K562 (cell line): ENCODE results near the gene FRYL. TPM values are rescaled to one million over a fixed set of nuclear protein-coding genes. Genes with fewer than 3 reads are reported as not detected.

ENCODE experiments used
- KLF13 ChIP-seq: fragments of 450-650 bp; IDR thresholded peaks from 2 replicates; pipeline ENCODE4 v1.6.1; 2016; ENCODE audit warnings: missing genetic modification characterization, low read depth, mild to moderate bottlenecking, missing compliant biosample characterization, moderate library complexity, borderline replicate concordance
- MYC ChIP-seq, 2 experiments: fragments of 250-450 bp in 1 of 2; sonication (Bioruptor Pico) in 1 of 2; IDR thresholded peaks; 2 replicates each; pipeline versions ENCODE4 v1.5.1 to v1.6.1; 2012 to 2021; ENCODE audit warnings: low read depth in 2 of 2, borderline replicate concordance in 1 of 2, improper control_type of control experiment in 1 of 2, low read length in 1 of 2, mild to moderate bottlenecking in 1 of 2, moderate library complexity in 1 of 2
- TEAD4 ChIP-seq, 2 experiments: sonication (generic) in 1 of 2; formaldehyde crosslinking in 1 of 2; IDR thresholded peaks; 2 replicates each; pipeline versions ENCODE4 v1.6.1 to v1.8.0; 2012 to 2022; ENCODE audit warnings: borderline replicate concordance in 1 of 2, inconsistent platforms in 1 of 2, low read length in 1 of 2, mild to moderate bottlenecking in 1 of 2, missing genetic modification reagents in 1 of 2
- THRAP3 ChIP-seq: fragments of 450-650 bp; IDR thresholded peaks from 2 replicates; pipeline ENCODE4 v1.6.1; 2016; ENCODE audit warnings: mild to moderate bottlenecking, inconsistent platforms, borderline replicate concordance
- polyA plus RNA-seq, 8 experiments: library from polyadenylated mRNA; depleted of rRNA in 4 of 8; stranded (reverse) in 5 of 8; unstranded in 3 of 8; fragments of >200 nt; fragmentation: Nextera tagmentation in 2 of 8; fragmentation: Illumina TruSeq in 1 of 8; extraction: Ambion mirVana in 2 of 8; extraction: Trizol in 1 of 8; gene quantifications; 2 replicates each; pipeline versions ENCODE4 v1.2.1 to v1.2.3, GENCODE V29; 2011 to 2014; ENCODE audit warnings: inconsistent platforms in 1 of 8, missing spikeins in 1 of 8
- total RNA-seq, 7 experiments: library from RNA; depleted of rRNA in 6 of 7; stranded (reverse); fragments of >200 nt in 6 of 7; fragmentation: Illumina TruSeq in 2 of 7; extraction: Trizol in 2 of 7; gene quantifications; 2 replicates each; pipeline versions ENCODE4 v1.2.1 to v1.2.3, GENCODE V29; 2011 to 2021; ENCODE audit warnings: low replicate concordance in 1 of 7
- TF ChIP-seq, protein P1 (sequence below): fragments of 250-450 bp; sonication (Bioruptor Pico); IDR thresholded peaks from 2 replicates; pipeline ENCODE4 v1.4.0; 2020; ENCODE audit warnings: mild to moderate bottlenecking, moderate library complexity
- TF ChIP-seq, protein P2 (sequence below), 2 experiments: fragments of 450-650 bp in 1 of 2; sonication (generic) in 1 of 2; formaldehyde crosslinking in 1 of 2; IDR thresholded peaks; 2 replicates each; pipeline versions ENCODE4 v1.7.1 to v1.9.0; 2016 to 2022; ENCODE audit warnings: inconsistent platforms in 1 of 2, mild to moderate bottlenecking in 1 of 2, missing genetic modification reagents in 1 of 2
- TF ChIP-seq, protein P3 (sequence below): fragments of 450-650 bp; IDR thresholded peaks from 2 replicates; pipeline ENCODE4 v1.6.1; 2016; ENCODE audit warnings: low read depth, mild to moderate bottlenecking, moderate library complexity
- TF ChIP-seq, protein P4 (sequence below), 3 experiments: fragments of 200-800 bp in 1 of 3; sonication (Bioruptor generic) in 1 of 3; sonication (generic) in 1 of 3; formaldehyde crosslinking in 1 of 3; IDR thresholded peaks; 2 replicates each; pipeline versions ENCODE4 v1.6.1 to v1.8.0; 2016 to 2022; ENCODE audit warnings: mild to moderate bottlenecking in 2 of 3, missing compliant biosample characterization in 2 of 3, missing genetic modification characterization in 2 of 3, missing genetic modification reagents in 1 of 3
- TF ChIP-seq, protein P5 (sequence below): fragments of 200-800 bp; sonication (Bioruptor generic); IDR thresholded peaks from 2 replicates; pipeline ENCODE4 v1.6.1; 2017; ENCODE audit warnings: missing genetic modification characterization, missing compliant biosample characterization

The FRYL gene
- total and polyA plus RNA-seq, 9 of the 15 experiments (the other 6 are each of a cell fraction or from before 2014, with no cell fraction given): 7.2 to 34.9 (median 15.9) TPM

DNA sequence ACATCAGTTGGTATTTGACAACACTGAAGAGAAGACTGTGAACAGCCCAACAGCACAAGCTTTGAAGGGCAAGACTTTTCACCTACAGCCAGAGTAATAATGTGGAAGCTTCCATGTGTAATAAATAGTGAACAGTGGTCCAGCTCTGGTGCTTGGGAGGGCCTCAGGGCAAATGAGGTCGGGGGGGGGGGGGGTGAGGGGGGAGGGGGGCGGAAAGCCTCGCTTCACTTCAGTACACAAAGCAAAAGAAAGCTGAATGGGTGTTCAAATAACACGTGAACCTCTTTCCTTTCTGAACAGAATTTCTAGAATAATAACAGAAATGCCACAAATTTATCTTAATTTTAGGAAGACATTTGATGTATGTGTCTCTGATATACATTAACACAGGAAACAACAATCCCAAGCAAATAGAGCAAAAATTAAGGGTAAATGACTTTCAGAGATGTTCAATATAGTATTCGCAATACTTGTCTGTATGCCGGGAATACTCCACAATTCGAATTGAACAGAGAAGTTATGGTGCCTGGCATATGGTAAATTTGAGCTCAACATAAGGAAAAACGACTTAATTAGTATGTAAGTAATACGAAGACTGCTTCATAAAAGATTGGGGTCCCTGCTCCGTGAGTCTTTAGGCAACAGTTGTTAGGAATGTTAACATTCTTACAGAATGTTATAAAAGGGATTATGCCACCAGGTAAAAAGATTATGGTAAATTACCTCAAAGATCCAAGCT is 92.6 kb downstream of the FRYL start (continued):
- TF ChIP-seq, protein P1, sequence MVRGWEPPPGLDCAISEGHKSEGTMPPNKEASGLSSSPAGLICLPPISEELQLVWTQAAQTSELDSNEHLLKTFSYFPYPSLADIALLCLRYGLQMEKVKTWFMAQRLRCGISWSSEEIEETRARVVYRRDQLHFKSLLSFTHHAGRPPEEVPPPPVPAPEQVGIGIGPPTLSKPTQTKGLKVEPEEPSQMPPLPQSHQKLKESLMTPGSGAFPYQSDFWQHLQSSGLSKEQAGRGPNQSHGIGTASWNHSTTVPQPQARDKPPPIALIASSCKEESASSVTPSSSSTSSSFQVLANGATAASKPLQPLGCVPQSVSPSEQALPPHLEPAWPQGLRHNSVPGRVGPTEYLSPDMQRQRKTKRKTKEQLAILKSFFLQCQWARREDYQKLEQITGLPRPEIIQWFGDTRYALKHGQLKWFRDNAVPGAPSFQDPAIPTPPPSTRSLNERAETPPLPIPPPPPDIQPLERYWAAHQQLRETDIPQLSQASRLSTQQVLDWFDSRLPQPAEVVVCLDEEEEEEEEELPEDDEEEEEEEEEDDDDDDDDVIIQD (CRISPR knock-in tag): no peak
- TF ChIP-seq, protein P2, sequence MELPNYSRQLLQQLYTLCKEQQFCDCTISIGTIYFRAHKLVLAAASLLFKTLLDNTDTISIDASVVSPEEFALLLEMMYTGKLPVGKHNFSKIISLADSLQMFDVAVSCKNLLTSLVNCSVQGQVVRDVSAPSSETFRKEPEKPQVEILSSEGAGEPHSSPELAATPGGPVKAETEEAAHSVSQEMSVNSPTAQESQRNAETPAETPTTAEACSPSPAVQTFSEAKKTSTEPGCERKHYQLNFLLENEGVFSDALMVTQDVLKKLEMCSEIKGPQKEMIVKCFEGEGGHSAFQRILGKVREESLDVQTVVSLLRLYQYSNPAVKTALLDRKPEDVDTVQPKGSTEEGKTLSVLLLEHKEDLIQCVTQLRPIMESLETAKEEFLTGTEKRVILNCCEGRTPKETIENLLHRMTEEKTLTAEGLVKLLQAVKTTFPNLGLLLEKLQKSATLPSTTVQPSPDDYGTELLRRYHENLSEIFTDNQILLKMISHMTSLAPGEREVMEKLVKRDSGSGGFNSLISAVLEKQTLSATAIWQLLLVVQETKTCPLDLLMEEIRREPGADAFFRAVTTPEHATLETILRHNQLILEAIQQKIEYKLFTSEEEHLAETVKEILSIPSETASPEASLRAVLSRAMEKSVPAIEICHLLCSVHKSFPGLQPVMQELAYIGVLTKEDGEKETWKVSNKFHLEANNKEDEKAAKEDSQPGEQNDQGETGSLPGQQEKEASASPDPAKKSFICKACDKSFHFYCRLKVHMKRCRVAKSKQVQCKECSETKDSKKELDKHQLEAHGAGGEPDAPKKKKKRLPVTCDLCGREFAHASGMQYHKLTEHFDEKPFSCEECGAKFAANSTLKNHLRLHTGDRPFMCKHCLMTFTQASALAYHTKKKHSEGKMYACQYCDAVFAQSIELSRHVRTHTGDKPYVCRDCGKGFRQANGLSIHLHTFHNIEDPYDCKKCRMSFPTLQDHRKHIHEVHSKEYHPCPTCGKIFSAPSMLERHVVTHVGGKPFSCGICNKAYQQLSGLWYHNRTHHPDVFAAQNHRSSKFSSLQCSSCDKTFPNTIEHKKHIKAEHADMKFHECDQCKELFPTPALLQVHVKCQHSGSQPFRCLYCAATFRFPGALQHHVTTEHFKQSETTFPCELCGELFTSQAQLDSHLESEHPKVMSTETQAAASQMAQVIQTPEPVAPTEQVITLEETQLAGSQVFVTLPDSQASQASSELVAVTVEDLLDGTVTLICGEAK (IDR thresholded peaks at IDR 0.05): 0 out of 2 replicates have a peak, but pooled peaks have one; percentile 23
- TF ChIP-seq, protein P2 (CRISPR knock-in tag; IDR thresholded peaks at IDR 0.05): no peak
- no peak for TF ChIP-seq KLF13 (tag)
- no peak for TF ChIP-seq THRAP3
- 0 out of 2 replicates have a peak, but pooled peaks have one; percentile 16 for TF ChIP-seq MYC (IDR thresholded peaks at IDR 0.05; ENCODE audit: low read depth, low read length)
- TF ChIP-seq MYC (CRISPR knock-in tag; IDR thresholded peaks at IDR 0.05; ENCODE audit: borderline replicate concordance, low read depth): no peak
- TF ChIP-seq, protein P3, sequence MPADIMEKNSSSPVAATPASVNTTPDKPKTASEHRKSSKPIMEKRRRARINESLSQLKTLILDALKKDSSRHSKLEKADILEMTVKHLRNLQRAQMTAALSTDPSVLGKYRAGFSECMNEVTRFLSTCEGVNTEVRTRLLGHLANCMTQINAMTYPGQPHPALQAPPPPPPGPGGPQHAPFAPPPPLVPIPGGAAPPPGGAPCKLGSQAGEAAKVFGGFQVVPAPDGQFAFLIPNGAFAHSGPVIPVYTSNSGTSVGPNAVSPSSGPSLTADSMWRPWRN: no peak
- TF ChIP-seq TEAD4 (IDR thresholded peaks at IDR 0.05; ENCODE audit: low read length): no peak
- TF ChIP-seq TEAD4 (CRISPR knock-in tag; IDR thresholded peaks at IDR 0.05; ENCODE audit: borderline replicate concordance): no peak
- TF ChIP-seq, protein P4, sequence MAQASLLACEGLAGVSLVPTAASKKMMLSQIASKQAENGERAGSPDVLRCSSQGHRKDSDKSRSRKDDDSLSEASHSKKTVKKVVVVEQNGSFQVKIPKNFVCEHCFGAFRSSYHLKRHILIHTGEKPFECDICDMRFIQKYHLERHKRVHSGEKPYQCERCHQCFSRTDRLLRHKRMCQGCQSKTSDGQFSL (CRISPR knock-in tag; IDR thresholded peaks at IDR 0.05): no peak
- TF ChIP-seq, protein P4 (tag; IDR thresholded peaks at IDR 0.05): peak in 1 of 2 experiments; percentile 75; a peak in 1 of 4 replicates
- TF ChIP-seq, protein P5, sequence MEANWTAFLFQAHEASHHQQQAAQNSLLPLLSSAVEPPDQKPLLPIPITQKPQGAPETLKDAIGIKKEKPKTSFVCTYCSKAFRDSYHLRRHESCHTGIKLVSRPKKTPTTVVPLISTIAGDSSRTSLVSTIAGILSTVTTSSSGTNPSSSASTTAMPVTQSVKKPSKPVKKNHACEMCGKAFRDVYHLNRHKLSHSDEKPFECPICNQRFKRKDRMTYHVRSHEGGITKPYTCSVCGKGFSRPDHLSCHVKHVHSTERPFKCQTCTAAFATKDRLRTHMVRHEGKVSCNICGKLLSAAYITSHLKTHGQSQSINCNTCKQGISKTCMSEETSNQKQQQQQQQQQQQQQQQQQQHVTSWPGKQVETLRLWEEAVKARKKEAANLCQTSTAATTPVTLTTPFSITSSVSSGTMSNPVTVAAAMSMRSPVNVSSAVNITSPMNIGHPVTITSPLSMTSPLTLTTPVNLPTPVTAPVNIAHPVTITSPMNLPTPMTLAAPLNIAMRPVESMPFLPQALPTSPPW (CRISPR knock-in tag): peak; percentile 76
